Uterus (tissue), 4 donors: ENCODE data around the gene OCLN. TPM values are rescaled to one million over a fixed set of nuclear protein-coding genes. Genes with fewer than 3 reads are reported as not detected.
A peak's percentile ranks its signal among the peaks of the same experiment; 100 is the strongest.
"Not testable (repeated sequence)": the region's sequence is repeated elsewhere in the genome, so short reads cannot be mapped to it uniquely, and the experiment has no call there.

Experiments used
- DNase-seq, 2 donors: peaks; one replicate each; pipeline ENCODE4 v3.0.0-alpha.2; 2019 to 2020
- H3K27ac ChIP-seq, 2 donors: fragments of 200-600 bp; sonication (generic); 1 replicate in 1 of 2; 2 replicates in 1 of 2; pipeline ENCODE4 v1.5.1; 2016 to 2018
- H3K27me3 ChIP-seq, 2 donors: fragments of 200-600 bp; sonication (generic); one replicate each; pipeline ENCODE4 v1.5.1; 2018 to 2019; ENCODE audit warnings: control low read depth in 1 of 2
- H3K36me3 ChIP-seq, 2 donors: fragments of 200-600 bp; sonication (generic); one replicate each; pipeline ENCODE4 v1.5.1; 2019; ENCODE audit warnings: control low read depth in 1 of 2
- H3K4me1 ChIP-seq, 2 donors: fragments of 200-600 bp; sonication (generic); one replicate each; pipeline ENCODE4 v1.5.1; 2018 to 2019; ENCODE audit warnings: control low read depth in 1 of 2
- H3K4me3 ChIP-seq, 2 donors: fragments of 200-600 bp; sonication (generic); 1 replicate in 1 of 2; 2 replicates in 1 of 2; pipeline ENCODE4 v1.5.1; 2018 to 2019; ENCODE audit warnings: mild to moderate bottlenecking in 1 of 2
- H3K9me3 ChIP-seq, 2 donors: fragments of 200-600 bp; sonication (generic); one replicate each; pipeline ENCODE4 v1.5.1; 2019; ENCODE audit warnings: control low read depth in 1 of 2
- CTCF ChIP-seq, 4 experiments: fragments of 200-600 bp in 2 of 4; fragments of 450-650 bp in 2 of 4; sonication (generic) in 2 of 4; IDR thresholded peaks; one replicate each; pipeline ENCODE4 v1.5.1; 2016 to 2019; ENCODE audit warnings: antibody characterized with exemption in 4 of 4, mild to moderate bottlenecking in 2 of 4, moderate library complexity in 1 of 4
- POLR2A ChIP-seq, 2 donors: fragments of 450-650 bp; IDR thresholded peaks; one replicate each; pipeline ENCODE4 v1.6.1; 2016; ENCODE audit warnings: antibody characterized with exemption in 2 of 2, mild to moderate bottlenecking in 1 of 2, moderate library complexity in 1 of 2
- intact Hi-C: fragments of 100-400 bp; cut with DNase I; formaldehyde crosslinking; loops from one replicate; pipeline ENCODE4 v1.15.1; 2023; ENCODE audit warnings: low total_unique reads
- total RNA-seq, 4 donors: library from RNA; depleted of rRNA in 3 of 4; stranded (reverse); fragments of >200 nt in 3 of 4; gene quantifications; one replicate each; pipeline versions ENCODE4 v1.1.0 to v1.2.4, GENCODE V29; 2014 to 2023
- donor health status: DM: yes; HTN: yes; CAD: no.

Gene OCLN
- 10 to 100 TPM in 2 of 4 donors, 1 to 10 TPM in 2; 3.9 to 29.5 (median 7.8) TPM for total RNA-seq

GRCh38 chr5:69492391-69492922, at the start of gene OCLN:
TSS of gene OCLN (plus strand) at chr5:69492790. CDS start at chr5:69504245, 11,455 bp downstream.
- Histone ChIP-seq H3K9me3 (no peaks in the 10 kb centered on the region), H3K27ac (no peak within 1 kb of the TSS), H3K27me3 (peaks cover 0 to 9% of the 10 kb centered on the region in 2 donors), H3K4me1 (peaks cover 0 to 5% of the 10 kb centered on the region in 2 donors), H3K4me3 (peak within 1 kb of the TSS; percentile 19 to 36), H3K36me3 (no peaks in the 10 kb centered on the region)
- intact Hi-C loops: no loop called here
- no peak for DNase-seq
- TF ChIP-seq POLR2A (IDR thresholded peaks at IDR 0.05) (peak in 1 of 2 donors; percentile 51), CTCF (IDR thresholded peaks at IDR 0.05) (no peak)

- intact Hi-C loops: no loop called here
- H3K4me1 ChIP-seq: no peaks in the 10 kb centered on the region
- DNase-seq: no peak
- no peaks in the 10 kb centered on the region for H3K36me3 ChIP-seq
- H3K9me3 ChIP-seq: no peaks in the 10 kb centered on the region
- no peak overlapping the region for H3K4me3 ChIP-seq
- H3K27me3 ChIP-seq: no peaks in the 10 kb centered on the region
- H3K27ac ChIP-seq: no peak overlapping the region
- TF ChIP-seq CTCF (IDR thresholded peaks at IDR 0.05) (no peak), POLR2A (IDR thresholded peaks at IDR 0.05) (no peak)
These were observed 48.3 kb upstream of the OCLN start for GRCh38 chr5:69444127-69444754.

GRCh38 chr5:69449511-69449910, 43.1 kb upstream of the OCLN start:
- TF ChIP-seq CTCF (IDR thresholded peaks at IDR 0.05): no peak
- TF ChIP-seq POLR2A (IDR thresholded peaks at IDR 0.05): no peak
- H3K9me3 ChIP-seq: no peaks in the 10 kb centered on the region
- no peaks in the 10 kb centered on the region for H3K36me3 ChIP-seq
- no peaks in the 10 kb centered on the region for H3K4me1 ChIP-seq
- H3K27me3 ChIP-seq: no peaks in the 10 kb centered on the region
- no peak for DNase-seq
- no peak overlapping the region for H3K4me3 ChIP-seq
- H3K27ac ChIP-seq: no peak overlapping the region
- intact Hi-C loops: no loop called here

- Histone ChIP-seq H3K9me3 (no peaks in the 10 kb centered on the region), H3K27ac (no peak overlapping the region), H3K27me3 (no peaks in the 10 kb centered on the region), H3K4me3 (no peak overlapping the region), H3K4me1 (no peaks in the 10 kb centered on the region), H3K36me3 (no peaks in the 10 kb centered on the region)
- intact Hi-C loops: no loop called here
- DNase-seq: no peak
- no peak for TF ChIP-seq POLR2A (IDR thresholded peaks at IDR 0.05)
- no peak for TF ChIP-seq CTCF (IDR thresholded peaks at IDR 0.05)
These were observed 42.5 kb upstream of the OCLN start for GRCh38 chr5:69450116-69450515.

- H3K27me3 ChIP-seq, H3K9me3 ChIP-seq, H3K4me1 ChIP-seq, intact Hi-C loops, DNase-seq, H3K27ac ChIP-seq, H3K4me3 ChIP-seq, H3K36me3 ChIP-seq: not testable (repeated sequence)
These were observed 42.1 kb upstream of the OCLN start for GRCh38 chr5:69450527-69450926.
